Mesothelial cell of epicardium (in vitro differentiated cells): ENCODE results near the gene MCCC1. TPM values are rescaled to one million over a fixed set of nuclear protein-coding genes. Genes with fewer than 3 reads are reported as not detected.

Experiments
- DNase-seq, 2 experiments: peaks; one replicate each; pipeline ENCODE4 v3.0.0; 2021; ENCODE audit warnings: low spot score in 2 of 2; ENCODE audit not compliant: unreplicated experiment in 2 of 2
- H3K27ac Mint-ChIP-seq: 2 replicates; pipeline ENCODE4 v1.8.0; 2021; ENCODE audit warnings: mixed read lengths
- H3K27me3 Mint-ChIP-seq: 2 replicates; pipeline ENCODE4 v1.8.0; 2021; ENCODE audit warnings: low read depth, mixed read lengths
- H3K36me3 Mint-ChIP-seq: 2 replicates; pipeline ENCODE4 v1.8.0; 2021; ENCODE audit warnings: mixed read lengths
- H3K4me1 Mint-ChIP-seq: 2 replicates; pipeline ENCODE4 v1.8.0; 2021; ENCODE audit warnings: mixed read lengths
- H3K4me3 Mint-ChIP-seq: 2 replicates; pipeline ENCODE4 v1.8.0; 2021; ENCODE audit warnings: mild to moderate bottlenecking, moderate library complexity, mixed read lengths
- H3K9me3 Mint-ChIP-seq: 2 replicates; pipeline ENCODE4 v1.8.0; 2021; ENCODE audit warnings: mixed read lengths
- total RNA-seq: library from RNA; stranded (reverse); gene quantifications from 3 replicates; pipeline ENCODE4 v1.2.1, GENCODE V29; 2021
- TF ChIP-seq, protein P1 (sequence below): fragments of 200-600 bp; sonication (generic); IDR thresholded peaks from one replicate; pipeline ENCODE4 v1.5.0; 2021; ENCODE audit warnings: antibody characterized with exemption; ENCODE audit not compliant: unreplicated experiment

Gene MCCC1
- total RNA-seq, 1 donor from 2014 or later, result 37.3 TPM

DNA sequence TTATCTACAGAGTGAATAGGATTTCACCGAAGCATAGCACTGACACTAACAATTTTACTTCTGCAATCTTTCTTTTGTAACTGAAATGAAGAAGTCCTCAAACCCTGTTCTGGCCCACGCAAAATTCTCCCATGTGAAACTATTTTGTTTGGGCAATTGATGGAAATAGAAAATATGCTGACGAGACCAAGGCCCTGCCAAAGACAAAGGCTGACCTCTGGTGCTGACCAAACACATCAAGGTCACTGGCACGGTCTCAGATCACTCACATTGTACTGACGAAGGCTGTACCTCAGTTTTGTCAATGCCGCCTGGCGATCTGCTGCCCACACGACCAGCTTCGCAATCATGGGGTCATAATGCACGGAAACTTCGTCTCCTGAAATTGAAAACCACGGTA, 60.5 kb downstream of the MCCC1 start:
- Mint-ChIP-seq H3K36me3 (peaks cover 45% of the 10 kb centered on the region), H3K4me3 (no peak overlapping the region), H3K9me3 (no peaks in the 10 kb centered on the region), H3K27me3 (no peaks in the 10 kb centered on the region), H3K4me1 (peaks cover 2% of the 10 kb centered on the region), H3K27ac (peak overlapping the region; percentile 45)
- TF ChIP-seq, protein P1, sequence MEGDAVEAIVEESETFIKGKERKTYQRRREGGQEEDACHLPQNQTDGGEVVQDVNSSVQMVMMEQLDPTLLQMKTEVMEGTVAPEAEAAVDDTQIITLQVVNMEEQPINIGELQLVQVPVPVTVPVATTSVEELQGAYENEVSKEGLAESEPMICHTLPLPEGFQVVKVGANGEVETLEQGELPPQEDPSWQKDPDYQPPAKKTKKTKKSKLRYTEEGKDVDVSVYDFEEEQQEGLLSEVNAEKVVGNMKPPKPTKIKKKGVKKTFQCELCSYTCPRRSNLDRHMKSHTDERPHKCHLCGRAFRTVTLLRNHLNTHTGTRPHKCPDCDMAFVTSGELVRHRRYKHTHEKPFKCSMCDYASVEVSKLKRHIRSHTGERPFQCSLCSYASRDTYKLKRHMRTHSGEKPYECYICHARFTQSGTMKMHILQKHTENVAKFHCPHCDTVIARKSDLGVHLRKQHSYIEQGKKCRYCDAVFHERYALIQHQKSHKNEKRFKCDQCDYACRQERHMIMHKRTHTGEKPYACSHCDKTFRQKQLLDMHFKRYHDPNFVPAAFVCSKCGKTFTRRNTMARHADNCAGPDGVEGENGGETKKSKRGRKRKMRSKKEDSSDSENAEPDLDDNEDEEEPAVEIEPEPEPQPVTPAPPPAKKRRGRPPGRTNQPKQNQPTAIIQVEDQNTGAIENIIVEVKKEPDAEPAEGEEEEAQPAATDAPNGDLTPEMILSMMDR, result no peak
- DNase-seq, result no peak

DNA sequence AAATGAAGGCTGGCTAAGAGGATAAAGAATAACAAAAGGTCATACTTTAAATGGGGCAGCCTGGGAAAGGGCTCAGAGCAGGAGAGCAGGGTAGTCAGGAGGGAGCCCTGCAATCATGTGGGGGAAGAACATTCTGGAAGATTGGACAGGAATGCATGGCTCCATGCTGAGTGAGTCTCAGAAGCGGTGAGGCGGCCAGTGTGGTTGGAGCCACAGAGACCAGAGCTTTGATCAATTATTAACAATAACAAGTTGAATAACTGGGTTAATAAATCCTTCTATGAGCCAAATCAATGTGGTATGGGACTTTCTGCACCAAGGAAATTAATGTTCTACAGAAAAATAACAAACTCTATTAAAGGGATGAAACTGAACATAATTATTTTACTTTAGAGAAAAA, 61.1 kb downstream of the MCCC1 start:
- H3K9me3 Mint-ChIP-seq, result no peaks in the 10 kb centered on the region
- TF ChIP-seq, protein P1, result no peak
- H3K27me3 Mint-ChIP-seq, result no peaks in the 10 kb centered on the region
- H3K27ac Mint-ChIP-seq, result no peak overlapping the region
- H3K4me1 Mint-ChIP-seq, result peaks cover 4% of the 10 kb centered on the region
- DNase-seq, result no peak
- H3K4me3 Mint-ChIP-seq, result no peak overlapping the region
- peaks cover 43% of the 10 kb centered on the region for H3K36me3 Mint-ChIP-seq

DNA sequence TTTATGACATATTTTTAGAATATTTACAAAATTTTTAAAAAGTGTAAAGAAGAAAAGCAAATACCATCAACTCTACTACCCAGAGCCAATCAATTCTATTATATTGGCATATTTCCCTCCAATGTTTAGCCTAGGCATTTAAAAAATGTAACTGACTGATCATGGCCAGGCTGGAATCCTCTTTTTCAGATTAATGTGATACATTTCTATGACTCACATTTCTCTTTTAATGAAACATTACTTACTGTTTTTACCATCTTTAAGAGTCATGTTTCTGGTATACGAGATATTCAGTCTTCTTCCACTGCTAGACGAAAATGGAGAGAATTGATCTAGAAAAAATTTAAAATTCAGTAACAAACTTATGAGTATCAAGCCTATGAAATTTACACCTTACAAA, 65.5 kb downstream of the MCCC1 start:
- H3K4me3 Mint-ChIP-seq, result no peak overlapping the region
- H3K36me3 Mint-ChIP-seq, result peaks cover 46% of the 10 kb centered on the region
- H3K9me3 Mint-ChIP-seq, result peaks cover 11% of the 10 kb centered on the region
- no peak overlapping the region for H3K27ac Mint-ChIP-seq
- no peaks in the 10 kb centered on the region for H3K27me3 Mint-ChIP-seq
- H3K4me1 Mint-ChIP-seq, result peaks cover 2% of the 10 kb centered on the region
- TF ChIP-seq, protein P1, result no peak
- DNase-seq, result no peak

DNA sequence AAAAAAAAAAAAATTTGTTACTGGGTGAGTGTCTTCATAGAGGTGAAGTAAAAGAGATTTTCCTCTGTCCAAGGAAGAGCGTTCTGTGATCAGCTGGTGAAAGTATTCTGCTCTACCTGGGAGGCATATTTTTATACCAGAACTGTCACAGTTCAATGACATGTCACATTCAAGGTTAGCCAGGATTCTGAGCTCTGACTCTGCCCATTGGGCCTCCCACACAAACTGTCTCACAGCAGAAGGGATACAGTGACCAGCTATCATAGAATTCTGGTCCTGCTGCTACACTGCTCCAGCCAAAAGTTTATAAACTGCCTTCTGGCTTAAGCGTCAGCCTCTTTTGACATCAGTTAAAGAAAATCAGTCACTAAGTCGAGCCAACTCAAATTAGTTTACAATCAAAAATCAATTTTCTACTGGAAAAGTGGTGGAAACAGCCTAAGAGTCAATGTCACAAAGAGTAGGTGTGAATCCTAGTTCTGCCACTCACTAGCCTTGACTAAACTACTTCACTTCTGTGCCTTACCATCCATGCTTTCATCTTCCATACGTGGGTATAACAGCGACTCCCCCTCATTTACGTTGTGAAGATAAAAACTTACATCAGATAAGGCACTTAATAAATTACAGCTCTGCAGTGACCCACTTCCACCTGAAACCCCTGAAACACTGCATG, 66.3 kb downstream of the MCCC1 start:
- Mint-ChIP-seq H3K9me3 (peaks cover 19% of the 10 kb centered on the region), H3K27ac (no peak overlapping the region), H3K4me1 (peaks cover 2% of the 10 kb centered on the region), H3K27me3 (no peaks in the 10 kb centered on the region), H3K4me3 (no peak overlapping the region), H3K36me3 (peaks cover 51% of the 10 kb centered on the region)
- DNase-seq, result no peak
- TF ChIP-seq, protein P1, result no peak

DNA sequence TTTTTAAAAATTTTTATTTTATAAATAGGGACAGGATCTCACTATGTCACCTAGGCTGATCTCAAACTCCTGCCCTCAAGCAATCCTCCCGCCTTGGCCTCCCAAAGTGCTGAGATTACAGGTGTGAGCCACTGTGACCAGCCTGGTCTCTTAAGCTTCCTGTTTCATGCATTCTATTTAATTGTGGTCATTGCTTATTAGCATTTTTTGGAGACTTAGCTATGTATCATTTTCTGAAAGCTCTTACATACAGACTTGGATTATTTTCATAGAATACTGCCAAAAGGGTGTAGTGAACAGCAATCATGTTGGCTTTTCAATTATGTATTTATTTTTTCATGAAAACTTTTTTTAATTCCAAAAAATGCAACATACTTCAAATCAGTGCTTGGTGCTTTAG, 67.5 kb downstream of the MCCC1 start:
- Mint-ChIP-seq H3K9me3 (peaks cover 26% of the 10 kb centered on the region), H3K27ac (no peak overlapping the region), H3K4me1 (peaks cover 2% of the 10 kb centered on the region), H3K36me3 (peaks cover 53% of the 10 kb centered on the region), H3K27me3 (no peaks in the 10 kb centered on the region), H3K4me3 (no peak overlapping the region)
- DNase-seq, result no peak
- TF ChIP-seq, protein P1, result no peak
